Fibroblast of lung (primary cell): ENCODE results near the gene SYT8.

ENCODE experiments used
- CTCF ChIP-seq, 2 donors: IDR thresholded peaks in 1 of 2; conservative IDR thresholded peaks in 1 of 2; 1 replicate in 1 of 2; 2 replicates in 1 of 2; pipeline ENCODE4 v1.5.1; 2011 to 2012; ENCODE audit warnings: low read length in 2 of 2, control low read depth in 1 of 2, inconsistent platforms in 1 of 2, low read depth in 1 of 2, mild to moderate bottlenecking in 1 of 2
- EZH2 ChIP-seq: IDR thresholded peaks from 2 replicates; pipeline ENCODE4 v1.5.1; 2012; ENCODE audit warnings: low read length, control low read depth, mild to moderate bottlenecking; ENCODE audit errors: missing control alignments

DNA sequence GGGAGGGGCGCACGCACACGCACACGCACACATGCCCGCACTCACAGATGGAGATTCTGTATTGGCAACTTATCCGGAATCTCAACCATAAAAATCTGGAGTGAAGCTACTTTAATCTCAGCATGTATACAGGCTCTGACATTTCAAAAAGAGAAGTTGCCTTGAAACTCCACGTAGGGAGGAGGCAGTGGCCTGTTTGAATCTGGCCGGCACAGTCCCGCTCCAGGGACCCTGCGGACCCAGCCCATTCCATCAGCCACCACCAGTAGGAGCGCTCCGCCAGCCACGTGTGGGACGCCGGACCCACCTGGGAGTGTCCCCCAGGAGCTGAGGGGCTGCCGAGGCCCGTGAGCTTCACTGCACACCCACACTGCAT is 1.9 kb upstream of the SYT8 start:
- no peak for TF ChIP-seq EZH2
- no peak for TF ChIP-seq CTCF (conservative IDR thresholded peaks at IDR 0.05 in 1 of 2, IDR thresholded peaks at IDR 0.05 in 1 of 2; ENCODE audit: low read depth in 1 of 2, low read length in 2 of 2)
